A375 (cell line): ENCODE measurements around the gene PECR. TPM values are rescaled to one million over a fixed set of nuclear protein-coding genes. Genes with fewer than 3 reads are reported as not detected.

Source experiments
- total RNA-seq: library from RNA; depleted of rRNA; stranded (reverse); fragments of >200 nt; shearing (Covaris generic); gene quantifications from 2 replicates; pipeline ENCODE4 v1.2.3, GENCODE V29; 2014; rRNA removed

Gene PECR
- total RNA-seq: 8.5 and 14.0 TPM in 2 replicates

DNA sequence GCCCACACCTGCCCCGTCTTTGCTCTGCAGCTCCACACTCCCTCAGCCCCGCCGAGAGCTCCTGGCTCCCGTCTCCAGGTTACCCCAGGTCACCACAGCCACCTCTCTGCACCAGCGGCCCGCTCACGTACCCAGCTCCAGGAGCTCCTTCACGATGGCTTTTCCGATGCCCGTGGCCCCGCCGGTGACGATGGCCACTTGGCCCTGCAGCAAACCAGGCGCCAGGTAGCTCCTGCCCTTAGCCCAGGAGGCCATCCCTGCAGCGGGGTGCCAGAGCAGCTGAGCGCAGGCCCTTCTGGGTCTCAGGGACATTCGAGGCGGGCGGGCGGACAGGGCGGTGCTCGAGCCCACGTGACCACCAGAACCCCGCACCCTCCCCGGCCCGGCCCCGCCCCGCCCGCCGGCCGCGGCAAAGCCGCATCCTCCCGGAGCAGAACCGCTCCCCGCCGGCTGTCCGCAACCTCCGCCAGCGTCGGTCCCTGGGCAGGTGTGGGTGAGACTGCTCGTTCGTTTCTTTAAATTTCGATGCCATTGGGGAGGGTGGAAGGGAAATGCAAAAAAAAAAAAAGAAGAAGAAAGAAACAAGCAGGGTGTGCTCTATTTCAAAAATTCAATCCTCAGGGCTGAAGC is at the start of gene PECR, which contains the start of gene TMEM169:
Gene PECR, minus strand, starts transcription at position 323 of the 630 bp plus-strand sequence. Its CDS starts 68 bp downstream, at position 255.
Gene TMEM169, plus strand, starts transcription at position 433 of the 630 bp plus-strand sequence. CDS start 14,045 bp downstream, outside the sequence.

DNA sequence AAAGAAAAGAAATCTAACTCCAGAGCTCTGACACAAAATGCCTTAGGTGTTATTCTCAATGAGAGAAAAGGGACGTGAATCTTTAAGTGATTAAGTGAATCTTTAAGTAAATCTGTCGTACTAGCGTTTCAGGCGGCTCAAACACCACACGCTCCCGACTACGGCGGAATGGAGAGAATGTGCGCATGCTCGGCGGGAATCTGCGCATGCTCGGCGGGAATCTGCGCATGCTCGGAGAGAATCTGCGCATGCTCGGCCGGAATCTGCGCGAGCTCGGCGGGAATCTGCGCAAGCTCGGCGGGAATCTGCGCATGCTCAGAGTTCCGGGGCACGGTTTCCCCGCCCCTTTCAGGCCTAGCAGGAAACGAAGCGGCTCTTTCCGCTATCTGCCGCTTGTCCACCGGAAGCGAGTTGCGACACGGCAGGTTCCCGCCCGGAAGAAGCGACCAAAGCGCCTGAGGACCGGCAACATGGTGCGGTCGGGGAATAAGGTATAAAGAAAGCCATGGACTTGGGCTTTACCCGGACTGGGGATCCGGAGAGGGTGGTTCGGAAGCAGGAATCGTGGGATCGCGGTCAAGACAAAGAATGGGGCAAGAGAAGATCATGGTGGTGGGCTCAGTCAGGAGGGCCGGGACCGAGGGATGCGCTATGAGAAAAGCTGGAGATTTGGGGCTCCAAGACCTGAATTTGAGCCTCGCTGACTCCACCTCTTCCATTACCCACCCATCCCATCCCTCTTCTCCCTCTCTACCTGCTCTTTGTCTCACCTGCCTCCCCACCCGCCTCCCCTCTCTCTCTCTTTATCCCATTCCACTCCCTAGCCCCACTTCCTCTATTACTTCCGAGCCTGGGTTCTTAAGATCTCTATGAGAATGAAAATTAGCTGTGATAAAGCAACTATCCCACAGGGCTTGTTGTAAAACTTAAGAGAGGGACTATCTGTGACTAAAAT is 27.6 kb upstream of the PECR start, which contains the start of gene XRCC5:
Gene XRCC5, plus strand, starts transcription at position 382 of the 955 bp plus-strand sequence. Its CDS starts 89 bp downstream, at position 471.

DNA sequence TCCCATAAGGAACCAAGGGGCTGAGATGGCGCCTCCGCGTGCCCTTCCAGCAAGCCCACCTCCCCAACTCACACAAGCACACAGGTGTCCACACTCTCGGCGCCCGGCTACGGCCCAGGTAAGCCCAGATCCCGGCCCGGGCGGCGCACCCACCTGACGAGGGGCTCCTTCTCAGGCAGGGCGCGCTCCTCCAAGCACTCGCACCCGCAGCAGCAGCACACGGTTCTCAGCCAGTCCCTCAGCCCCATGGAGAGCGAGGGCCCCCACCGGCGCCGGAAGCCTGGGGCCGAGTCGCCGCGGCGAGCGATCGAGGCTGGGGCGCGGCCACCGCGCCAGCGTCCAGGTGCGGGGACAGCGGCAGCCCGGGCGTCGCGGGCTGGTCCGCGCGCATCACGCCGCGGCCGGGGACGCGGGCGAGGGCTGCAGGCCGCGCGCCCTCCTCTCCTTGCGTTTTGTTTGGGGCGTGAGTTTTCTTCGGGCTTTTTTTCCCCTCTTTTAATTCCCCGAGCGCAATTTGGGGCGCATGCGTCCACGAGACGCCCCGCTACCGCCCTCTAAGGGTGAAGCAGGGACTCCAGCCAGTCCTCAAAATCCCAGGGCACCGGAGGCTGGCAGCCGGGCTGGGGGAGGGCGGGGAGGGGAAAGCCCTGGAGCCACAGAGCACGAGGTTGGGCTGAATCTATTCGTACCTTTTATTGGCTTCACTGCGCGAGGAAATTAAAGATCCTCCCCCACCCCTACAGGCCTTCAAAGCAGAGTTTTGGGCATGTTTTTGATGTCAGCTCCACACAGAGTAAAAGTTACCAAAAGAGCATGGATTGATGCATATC is 68.3 kb downstream of the PECR start, which contains the start of gene MREG:
Gene MREG, minus strand, starts transcription at position 472 of the 830 bp plus-strand sequence. Its CDS starts 224 bp downstream, at position 248.

Other genes with a start within 250 kb of the PECR start
- 2.4 and 4.3 TPM in 2 replicates for gene MREG, start 68.3 kb downstream of the PECR start, total RNA-seq
- 0.88 and 2.6 TPM in 2 replicates for gene TMEM169, start 110 bp upstream of the PECR start, total RNA-seq
- gene XRCC5, start 27.5 kb upstream of the PECR start, total RNA-seq: 211 and 236 TPM in 2 replicates